Measurements from ENCODE around the gene FCER1G.

The FCER1G gene

DNA sequence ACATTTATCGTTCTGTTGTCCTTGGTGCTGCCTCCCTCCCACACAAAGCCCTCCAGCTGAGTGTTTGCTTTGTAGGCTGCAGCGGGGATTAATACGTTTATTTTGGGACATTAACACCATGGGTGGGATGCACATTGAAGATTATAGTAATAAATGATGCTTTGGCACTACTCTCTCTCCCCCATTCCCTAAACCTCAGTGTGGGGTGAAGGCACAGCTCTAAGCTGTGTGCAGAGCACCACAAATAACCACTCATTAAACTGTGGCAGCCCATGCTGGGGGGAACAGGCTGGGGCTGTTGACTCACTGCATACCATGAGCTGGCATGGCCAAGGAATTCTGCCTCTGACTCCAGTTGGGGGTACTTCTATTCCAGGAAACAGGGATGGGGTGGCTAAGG lies 51.1 kb downstream of the FCER1G start:
- DNase-seq (ENCODE audit: low spot score), result no peak

DNA sequence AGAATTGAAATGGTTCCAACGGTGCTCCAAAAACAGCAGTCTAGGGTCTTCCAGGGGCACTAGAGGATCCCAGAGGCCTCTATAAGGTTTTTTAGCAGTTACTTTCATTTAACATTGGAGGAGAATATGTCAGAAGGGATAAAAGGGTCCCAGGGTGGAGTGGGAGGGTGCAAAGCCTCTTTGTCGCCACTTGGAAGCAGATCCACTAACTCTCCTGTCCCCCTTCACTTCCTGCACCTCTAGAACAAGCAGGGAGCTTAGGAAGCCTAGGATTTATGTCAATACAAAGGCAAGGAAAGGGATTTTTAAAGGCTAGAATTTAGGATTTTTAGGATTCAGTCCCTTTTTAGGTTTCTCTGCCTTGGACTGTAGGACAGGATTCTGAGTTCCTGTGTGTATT lies 51.7 kb downstream of the FCER1G start:
- no peak for DNase-seq (ENCODE audit: low spot score)

DNA sequence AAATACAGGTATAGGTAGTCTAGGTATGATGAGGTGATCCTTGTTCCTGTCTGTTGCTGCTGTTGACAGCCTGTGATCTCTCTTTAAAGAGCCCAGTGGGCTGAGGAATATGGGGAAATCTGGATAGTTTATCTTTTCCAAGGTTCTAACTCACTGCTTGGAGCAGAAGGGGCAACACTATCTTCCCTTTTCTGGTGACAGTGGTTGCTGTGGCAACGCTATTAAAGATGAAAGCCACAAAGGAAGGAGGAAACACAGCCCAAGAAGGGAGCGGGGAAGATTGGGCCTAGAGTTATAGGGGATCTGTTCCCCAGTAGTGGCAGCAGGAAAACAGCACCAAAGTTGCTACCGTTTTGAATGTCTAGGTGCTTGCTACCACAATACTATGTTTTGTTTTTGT lies 52.2 kb downstream of the FCER1G start:
- DNase-seq (ENCODE audit: low spot score), result no peak
